NB4 (cell line): ENCODE data around the gene TMED8.

Experiments used
- DNase-seq: peaks from one replicate; pipeline ENCODE4 v3.0.0; 2010; ENCODE audit warnings: low read depth
- H3K4me3 ChIP-seq: one replicate; pipeline ENCODE4 v1.5.1; 2011; ENCODE audit warnings: mild to moderate bottlenecking, low read depth, low read length, moderate library complexity
- MYC ChIP-seq: IDR thresholded peaks from 2 replicates; pipeline ENCODE4 v1.6.1; 2011; ENCODE audit warnings: low read depth, low read length
- POLR2A ChIP-seq: IDR thresholded peaks from 2 replicates; pipeline ENCODE4 v1.6.1; 2011; ENCODE audit warnings: mild to moderate bottlenecking; ENCODE audit not compliant: insufficient read length; ENCODE audit errors: extremely low read depth
- TF ChIP-seq, protein P1 (sequence below): IDR thresholded peaks from one replicate; pipeline ENCODE4 v1.5.1; 2012; ENCODE audit warnings: low read depth, low read length
- TF ChIP-seq, protein P2 (sequence below): IDR thresholded peaks from 2 replicates; pipeline ENCODE4 v1.6.1; 2011; ENCODE audit warnings: low read depth, low read length

TMED8 gene

DNA sequence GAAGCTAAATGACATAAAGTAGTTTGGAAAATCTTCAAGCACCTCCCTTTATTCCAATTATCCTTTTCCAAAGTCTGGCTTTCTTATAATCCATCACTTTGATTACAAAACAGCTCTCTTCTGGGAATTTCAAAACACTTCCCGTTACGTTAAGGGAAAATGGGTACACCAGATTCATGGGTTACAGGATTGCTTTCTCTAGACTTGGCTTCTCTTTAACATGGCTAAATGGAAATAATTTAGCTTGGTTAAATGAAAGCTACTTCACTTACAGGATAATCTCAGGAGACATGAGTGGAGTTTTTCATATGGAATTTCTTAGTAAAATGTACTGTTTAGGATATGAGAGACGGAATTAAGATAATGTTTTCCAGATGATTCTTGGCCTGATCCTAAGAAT lies 41.3 kb downstream of the TMED8 start:
- no peak overlapping the region for H3K4me3 ChIP-seq
- TF ChIP-seq MYC (no peak), POLR2A (no peak)
- TF ChIP-seq, protein P1, sequence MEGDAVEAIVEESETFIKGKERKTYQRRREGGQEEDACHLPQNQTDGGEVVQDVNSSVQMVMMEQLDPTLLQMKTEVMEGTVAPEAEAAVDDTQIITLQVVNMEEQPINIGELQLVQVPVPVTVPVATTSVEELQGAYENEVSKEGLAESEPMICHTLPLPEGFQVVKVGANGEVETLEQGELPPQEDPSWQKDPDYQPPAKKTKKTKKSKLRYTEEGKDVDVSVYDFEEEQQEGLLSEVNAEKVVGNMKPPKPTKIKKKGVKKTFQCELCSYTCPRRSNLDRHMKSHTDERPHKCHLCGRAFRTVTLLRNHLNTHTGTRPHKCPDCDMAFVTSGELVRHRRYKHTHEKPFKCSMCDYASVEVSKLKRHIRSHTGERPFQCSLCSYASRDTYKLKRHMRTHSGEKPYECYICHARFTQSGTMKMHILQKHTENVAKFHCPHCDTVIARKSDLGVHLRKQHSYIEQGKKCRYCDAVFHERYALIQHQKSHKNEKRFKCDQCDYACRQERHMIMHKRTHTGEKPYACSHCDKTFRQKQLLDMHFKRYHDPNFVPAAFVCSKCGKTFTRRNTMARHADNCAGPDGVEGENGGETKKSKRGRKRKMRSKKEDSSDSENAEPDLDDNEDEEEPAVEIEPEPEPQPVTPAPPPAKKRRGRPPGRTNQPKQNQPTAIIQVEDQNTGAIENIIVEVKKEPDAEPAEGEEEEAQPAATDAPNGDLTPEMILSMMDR: no peak
- TF ChIP-seq, protein P2, sequence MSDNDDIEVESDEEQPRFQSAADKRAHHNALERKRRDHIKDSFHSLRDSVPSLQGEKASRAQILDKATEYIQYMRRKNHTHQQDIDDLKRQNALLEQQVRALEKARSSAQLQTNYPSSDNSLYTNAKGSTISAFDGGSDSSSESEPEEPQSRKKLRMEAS: no peak
- DNase-seq: no peak

DNA sequence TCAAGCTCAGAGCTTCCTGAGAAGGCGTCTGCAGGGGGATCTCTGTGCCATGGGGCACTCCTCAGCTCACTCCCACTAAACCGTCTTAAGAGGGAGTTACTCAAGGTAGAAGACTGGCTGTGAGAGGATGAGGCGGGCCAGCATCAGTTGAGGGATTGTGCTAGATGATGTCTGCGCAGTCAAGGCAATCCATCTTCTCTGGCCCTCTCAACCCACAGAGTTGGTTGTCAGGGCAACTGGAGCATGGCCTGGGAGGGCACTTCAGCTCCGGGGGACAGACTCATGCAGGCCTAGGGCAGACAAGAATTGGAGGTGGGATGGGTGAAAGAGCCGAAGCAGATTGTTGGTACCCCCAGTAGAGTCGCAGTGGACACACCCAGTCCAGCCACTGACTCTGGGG lies 47.0 kb downstream of the TMED8 start:
- no peak for DNase-seq
- TF ChIP-seq POLR2A (no peak), MYC (no peak)
- TF ChIP-seq, protein P1: no peak
- TF ChIP-seq, protein P2: no peak
- H3K4me3 ChIP-seq: no peak overlapping the region

DNA sequence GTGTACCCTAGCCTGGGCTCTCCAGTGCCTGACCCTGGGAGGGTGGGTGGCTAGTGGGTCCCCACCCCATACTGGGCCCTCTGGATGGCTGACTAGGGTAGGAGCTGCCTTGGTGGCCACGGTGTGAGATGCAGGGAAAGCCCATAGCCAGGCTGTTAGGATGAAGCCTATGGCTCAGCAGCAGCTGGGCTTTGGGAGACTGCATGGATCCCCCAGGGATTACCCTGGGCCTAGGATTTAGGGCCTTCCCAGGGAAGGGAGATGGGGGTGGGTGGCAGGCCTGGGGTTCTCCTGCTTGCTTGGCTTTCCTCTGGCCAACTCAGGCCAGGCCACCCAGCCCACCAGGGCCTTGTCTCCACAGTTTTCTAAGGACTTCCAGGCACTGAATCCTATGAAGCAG lies 49.8 kb downstream of the TMED8 start:
- TF ChIP-seq, protein P2: no peak
- no peak for TF ChIP-seq POLR2A
- TF ChIP-seq MYC: no peak
- TF ChIP-seq, protein P1: no peak
- no peak for DNase-seq
- H3K4me3 ChIP-seq: no peak overlapping the region

DNA sequence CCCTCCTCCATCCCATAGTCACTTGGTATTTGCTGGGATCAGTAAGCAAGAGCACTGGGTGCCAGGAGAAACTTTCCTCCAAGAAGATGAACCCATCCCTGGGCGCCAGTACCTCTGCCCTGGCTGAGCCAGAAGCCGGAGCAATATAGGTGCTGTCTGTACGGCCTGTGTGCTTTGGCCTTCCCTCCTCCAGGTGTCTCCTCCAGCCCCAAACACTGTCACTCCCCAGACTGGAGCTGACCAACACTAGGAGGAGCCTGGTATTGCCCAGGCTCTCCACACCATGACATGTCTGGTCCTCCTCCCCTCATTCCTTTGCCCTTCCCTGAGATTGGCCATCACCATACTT lies 51.2 kb downstream of the TMED8 start:
- TF ChIP-seq, protein P1: no peak
- TF ChIP-seq MYC (no peak), POLR2A (no peak)
- TF ChIP-seq, protein P2: no peak

DNA sequence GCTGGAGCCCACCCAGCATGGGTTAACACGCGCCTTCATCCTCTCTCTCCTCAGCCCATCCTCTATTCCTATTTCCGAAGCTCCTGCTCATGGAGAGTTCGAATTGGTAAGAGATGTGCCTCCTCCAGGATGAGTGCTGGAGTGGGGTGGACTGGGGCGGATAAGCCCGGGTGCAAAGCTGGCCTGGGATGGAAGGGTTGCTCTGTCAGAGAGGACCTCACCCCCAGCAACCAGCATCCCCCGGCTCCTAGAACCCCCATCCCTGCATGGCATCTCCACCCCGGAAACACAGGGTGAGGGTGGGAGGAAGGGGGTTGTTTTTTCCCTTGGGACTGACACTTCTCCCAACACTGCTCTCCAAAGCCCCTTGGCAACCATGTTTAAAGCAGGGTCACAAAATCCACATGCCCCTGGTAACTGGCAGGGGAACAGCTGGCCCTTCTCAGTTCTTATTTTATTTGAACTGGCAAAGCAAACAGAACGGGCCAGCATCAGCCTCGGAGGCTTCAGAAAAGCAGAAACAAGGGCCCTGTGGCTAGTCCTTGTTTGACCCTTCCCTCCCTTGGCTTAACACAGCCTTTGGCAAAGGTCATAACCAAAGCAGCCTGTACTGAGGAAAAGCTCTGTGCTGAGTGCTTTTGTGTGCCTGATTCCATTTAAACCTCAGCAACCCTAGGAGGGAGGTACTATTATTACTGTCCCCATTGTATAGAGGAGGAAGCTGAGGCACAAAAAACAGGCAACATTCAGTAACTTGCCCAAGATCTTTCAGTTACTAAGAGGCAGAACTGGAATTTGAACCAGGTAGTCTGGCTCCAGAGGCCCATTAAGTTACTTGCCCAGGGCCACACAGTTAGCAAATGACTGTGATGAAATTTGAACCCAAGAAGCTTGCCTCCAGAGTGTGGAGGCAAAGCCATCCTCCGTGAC lies 51.8 kb downstream of the TMED8 start:
- TF ChIP-seq MYC: no peak
- TF ChIP-seq POLR2A: no peak
- TF ChIP-seq, protein P2: no peak
- TF ChIP-seq, protein P1: no peak
- H3K4me3 ChIP-seq: no peak overlapping the region
- no peak for DNase-seq

More for the DNA sequence above, 51.2 kb downstream of the TMED8 start:
- no peak overlapping the region for H3K4me3 ChIP-seq
- DNase-seq: no peak
